ENCODE results near the gene ATOH1. TPM values are rescaled to one million over a fixed set of nuclear protein-coding genes. Genes with fewer than 3 reads are reported as not detected.

Gene ATOH1
- total and polyA plus RNA-seq, 12 donors, result not detected

DNA sequence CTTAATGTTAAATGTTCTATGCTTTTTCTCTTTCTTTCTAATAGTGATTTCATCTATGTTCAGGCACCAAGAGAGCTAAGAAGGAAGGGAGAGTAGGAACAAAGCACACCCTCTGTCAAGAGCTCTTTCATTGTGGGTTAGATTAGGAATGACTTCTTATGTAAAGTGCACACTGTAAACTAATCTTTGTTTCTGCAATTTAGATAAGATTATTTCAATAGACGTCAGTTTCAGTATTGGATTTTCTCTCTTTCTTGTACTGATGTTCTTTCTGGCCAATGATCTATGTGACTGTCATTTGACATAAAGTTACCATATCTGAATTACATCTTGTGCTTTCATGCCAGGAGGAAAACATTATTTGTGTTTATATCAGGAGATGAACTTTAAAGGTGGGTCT is 48.2 kb downstream of the ATOH1 start:
- Histone ChIP-seq H3K27me3 (no peaks in the 10 kb centered on the region), H3K27ac (no peak overlapping the region), H3K36me3 (replicated peaks in 1 of 2) (no peaks in the 10 kb centered on the region), H3K4me1 (replicated peaks in 1 of 2) (no peaks in the 10 kb centered on the region), H3K4me3 (no peak overlapping the region), H3K9me3 (replicated peaks in 1 of 3) (no peaks in the 10 kb centered on the region)
- TF ChIP-seq POLR2A (IDR thresholded peaks at IDR 0.05), result no peak
- TF ChIP-seq, protein P1, sequence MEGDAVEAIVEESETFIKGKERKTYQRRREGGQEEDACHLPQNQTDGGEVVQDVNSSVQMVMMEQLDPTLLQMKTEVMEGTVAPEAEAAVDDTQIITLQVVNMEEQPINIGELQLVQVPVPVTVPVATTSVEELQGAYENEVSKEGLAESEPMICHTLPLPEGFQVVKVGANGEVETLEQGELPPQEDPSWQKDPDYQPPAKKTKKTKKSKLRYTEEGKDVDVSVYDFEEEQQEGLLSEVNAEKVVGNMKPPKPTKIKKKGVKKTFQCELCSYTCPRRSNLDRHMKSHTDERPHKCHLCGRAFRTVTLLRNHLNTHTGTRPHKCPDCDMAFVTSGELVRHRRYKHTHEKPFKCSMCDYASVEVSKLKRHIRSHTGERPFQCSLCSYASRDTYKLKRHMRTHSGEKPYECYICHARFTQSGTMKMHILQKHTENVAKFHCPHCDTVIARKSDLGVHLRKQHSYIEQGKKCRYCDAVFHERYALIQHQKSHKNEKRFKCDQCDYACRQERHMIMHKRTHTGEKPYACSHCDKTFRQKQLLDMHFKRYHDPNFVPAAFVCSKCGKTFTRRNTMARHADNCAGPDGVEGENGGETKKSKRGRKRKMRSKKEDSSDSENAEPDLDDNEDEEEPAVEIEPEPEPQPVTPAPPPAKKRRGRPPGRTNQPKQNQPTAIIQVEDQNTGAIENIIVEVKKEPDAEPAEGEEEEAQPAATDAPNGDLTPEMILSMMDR (IDR thresholded peaks at IDR 0.05), result no peak
- 40 to 59% (median 41%) methylated on average over 1 of the region's 1 CpG for WGBS, 4 donors
- intact Hi-C loops (cut with DNase I), result no loop called here
- DNase-seq, result no peak

DNA sequence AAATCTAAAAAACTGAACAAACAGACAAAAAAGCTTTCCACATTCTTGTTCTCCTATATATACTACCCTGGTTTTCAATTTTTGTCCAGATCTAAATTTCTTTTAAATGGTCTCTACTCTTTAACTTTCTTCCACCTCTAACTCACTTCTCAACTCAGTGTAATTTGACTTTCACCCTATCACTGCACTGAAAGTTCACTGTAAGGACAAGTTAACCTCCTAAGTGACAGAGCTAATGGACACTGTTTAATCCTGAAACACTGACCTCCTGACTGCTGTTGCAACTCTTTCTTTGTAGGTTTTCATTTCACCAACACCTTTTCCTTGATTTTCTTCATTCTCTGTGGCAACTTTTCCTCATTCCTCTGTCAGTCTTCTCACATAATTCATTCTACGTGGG is 50.0 kb downstream of the ATOH1 start:
- H3K27ac ChIP-seq, result no peak overlapping the region
- H3K4me3 ChIP-seq, result no peak overlapping the region
- 43 to 64% (median 53%) methylated on average over 1 of the region's 1 CpG for WGBS, 4 donors
- intact Hi-C loops (cut with DNase I), result no loop called here
- no peaks in the 10 kb centered on the region for H3K36me3 ChIP-seq (replicated peaks in 1 of 2)
- H3K27me3 ChIP-seq, result no peaks in the 10 kb centered on the region
- DNase-seq, result no peak
- H3K9me3 ChIP-seq (replicated peaks in 1 of 3), result no peaks in the 10 kb centered on the region
- TF ChIP-seq POLR2A (IDR thresholded peaks at IDR 0.05), result no peak
- TF ChIP-seq, protein P1 (IDR thresholded peaks at IDR 0.05), result no peak
- no peaks in the 10 kb centered on the region for H3K4me1 ChIP-seq (replicated peaks in 1 of 2)

DNA sequence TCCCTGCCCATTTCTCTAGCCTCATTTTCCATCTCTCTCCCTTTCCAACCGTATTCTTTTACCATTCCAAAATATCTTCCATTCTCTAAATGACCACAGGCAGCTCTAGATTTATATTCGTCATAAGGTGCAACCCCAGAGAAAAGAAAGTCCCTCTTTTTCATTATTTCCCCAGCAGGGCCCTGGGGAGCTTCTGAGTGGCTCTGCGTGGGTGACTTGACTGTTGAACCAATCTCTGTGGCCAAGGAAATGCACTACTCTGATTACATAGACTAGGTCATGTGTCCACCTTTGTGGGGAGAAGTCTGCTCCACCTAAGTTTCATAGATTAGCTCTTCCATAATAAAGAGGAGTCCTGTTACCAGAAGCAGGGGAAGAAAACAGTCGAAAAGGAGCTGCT is 51.4 kb downstream of the ATOH1 start:
- no peaks in the 10 kb centered on the region for H3K27me3 ChIP-seq
- no peak overlapping the region for H3K27ac ChIP-seq
- H3K36me3 ChIP-seq (replicated peaks in 1 of 2), result no peaks in the 10 kb centered on the region
- intact Hi-C loops (cut with DNase I), result no loop called here
- no peak overlapping the region for H3K4me3 ChIP-seq
- H3K4me1 ChIP-seq (replicated peaks in 1 of 2), result no peaks in the 10 kb centered on the region
- 56 to 81% (median 71%) methylated on average over 4 of the region's 4 CpGs for WGBS, 4 donors
- DNase-seq, result no peak
- TF ChIP-seq POLR2A (IDR thresholded peaks at IDR 0.05), result no peak
- TF ChIP-seq, protein P1 (IDR thresholded peaks at IDR 0.05), result no peak
- no peaks in the 10 kb centered on the region for H3K9me3 ChIP-seq (replicated peaks in 1 of 3)

Small RNAs within 50 kb of the gene (small RNA-seq; reads per million reads assigned to genes)
- gene RNA5SP164, result 0 reads per million in 2 donors
